ENCODE results near the gene BFSP1. TPM values are rescaled to one million over a fixed set of nuclear protein-coding genes. Genes with fewer than 3 reads are reported as not detected.

BFSP1 gene
- total and polyA plus RNA-seq, 2 experiments from 2014 or later: 2.0 to 2.3 TPM

- Histone ChIP-seq H3K9me3 (ENCODE audit: low read depth) (no peaks in the 10 kb centered on the region), H3K9me2 (replicated peaks; ENCODE audit: insufficient read depth) (no peaks in the 10 kb centered on the region), H2AFZ (no peak overlapping the region), H3K4me2 (no peak overlapping the region), H3K27ac (no peak overlapping the region), H3K27me3 (no peaks in the 10 kb centered on the region), H4K20me1 (ENCODE audit: insufficient read depth, poor library complexity, severe bottlenecking) (no peaks in the 10 kb centered on the region), H3K79me2 (no peaks in the 10 kb centered on the region), H3K36me3 (replicated peaks; ENCODE audit: insufficient read depth, low read depth) (no peaks in the 10 kb centered on the region), H3K4me1 (ENCODE audit: insufficient read depth) (no peaks in the 10 kb centered on the region), H3K4me3 (no peak overlapping the region)
- DNase-seq (ENCODE audit: low spot score): no peak
- WGBS (ENCODE audit: low lambda C conversion rate, missing lambda C conversion rate): 85% methylated on average over 7 of the region's 7 CpGs
- TF ChIP-seq EZH2phosphoT487 (IDR thresholded peaks at IDR 0.05; ENCODE audit: low read depth, severe bottlenecking, unreplicated experiment): no peak
- TF ChIP-seq EZH2 (IDR thresholded peaks at IDR 0.05; ENCODE audit: borderline replicate concordance): no peak
- no peak for TF ChIP-seq CTCF (IDR thresholded peaks at IDR 0.05; ENCODE audit: poor library complexity)
Measured at GRCh38 chr20:17469246-17470030, 61.7 kb downstream of the BFSP1 start.

- Histone ChIP-seq H3K79me2 (no peaks in the 10 kb centered on the region), H4K20me1 (ENCODE audit: insufficient read depth, poor library complexity, severe bottlenecking) (no peaks in the 10 kb centered on the region), H3K27ac (no peak overlapping the region), H3K36me3 (replicated peaks; ENCODE audit: insufficient read depth, low read depth) (no peaks in the 10 kb centered on the region), H3K27me3 (no peaks in the 10 kb centered on the region), H3K9me3 (ENCODE audit: low read depth) (no peaks in the 10 kb centered on the region), H3K4me1 (ENCODE audit: insufficient read depth) (no peaks in the 10 kb centered on the region), H3K9me2 (replicated peaks; ENCODE audit: insufficient read depth) (no peaks in the 10 kb centered on the region), H3K4me2 (no peak overlapping the region), H3K4me3 (no peak overlapping the region), H2AFZ (no peak overlapping the region)
- DNase-seq (ENCODE audit: low spot score): no peak
- TF ChIP-seq EZH2phosphoT487 (IDR thresholded peaks at IDR 0.05; ENCODE audit: low read depth, severe bottlenecking, unreplicated experiment) (no peak), EZH2 (IDR thresholded peaks at IDR 0.05; ENCODE audit: borderline replicate concordance) (no peak), CTCF (IDR thresholded peaks at IDR 0.05; ENCODE audit: poor library complexity) (no peak)
- WGBS (ENCODE audit: low lambda C conversion rate, missing lambda C conversion rate): 90% methylated on average over 22 of the region's 24 CpGs
Measured at GRCh38 chr20:17468073-17468840, 62.9 kb downstream of the BFSP1 start.

GRCh38 chr20:17467120-17467655, 64.0 kb downstream of the BFSP1 start:
- Histone ChIP-seq H3K27me3 (no peaks in the 10 kb centered on the region), H3K4me3 (no peak overlapping the region), H2AFZ (no peak overlapping the region), H3K79me2 (no peaks in the 10 kb centered on the region), H4K20me1 (ENCODE audit: insufficient read depth, poor library complexity, severe bottlenecking) (no peaks in the 10 kb centered on the region), H3K27ac (no peak overlapping the region), H3K9me2 (replicated peaks; ENCODE audit: insufficient read depth) (no peaks in the 10 kb centered on the region), H3K4me1 (ENCODE audit: insufficient read depth) (no peaks in the 10 kb centered on the region), H3K4me2 (no peak overlapping the region), H3K36me3 (replicated peaks; ENCODE audit: insufficient read depth, low read depth) (no peaks in the 10 kb centered on the region), H3K9me3 (ENCODE audit: low read depth) (no peaks in the 10 kb centered on the region)
- 86% methylated on average over 4 of the region's 4 CpGs for WGBS (ENCODE audit: low lambda C conversion rate, missing lambda C conversion rate)
- no peak for TF ChIP-seq CTCF (IDR thresholded peaks at IDR 0.05; ENCODE audit: poor library complexity)
- no peak for TF ChIP-seq EZH2phosphoT487 (IDR thresholded peaks at IDR 0.05; ENCODE audit: low read depth, severe bottlenecking, unreplicated experiment)
- no peak for DNase-seq (ENCODE audit: low spot score)

Data from hepatocyte (in vitro differentiated cells).